ENCODE data around the gene SORD.
"Not testable (repeated sequence)": the region's sequence is repeated elsewhere in the genome, so short reads cannot be mapped to it uniquely, and the experiment has no call there.

Gene SORD

GRCh38 chr15:45100884-45101625, 78.1 kb downstream of the SORD start:
- DNase-seq (ENCODE audit: low read depth), result no peak
- no peak for TF ChIP-seq CTCF (conservative IDR thresholded peaks at IDR 0.05; ENCODE audit: low read depth, low read length)
- H3K4me3 ChIP-seq (ENCODE audit: low read depth, low read length), result no peak overlapping the region

- TF ChIP-seq CTCF (conservative IDR thresholded peaks at IDR 0.05; ENCODE audit: low read depth, low read length), result no peak
- no peak for DNase-seq (ENCODE audit: low read depth)
- H3K4me3 ChIP-seq (ENCODE audit: low read depth, low read length), result no peak overlapping the region
Measured at GRCh38 chr15:45101749-45102148, 78.8 kb downstream of the SORD start.

GRCh38 chr15:45102226-45102625, 79.2 kb downstream of the SORD start:
- no peak overlapping the region for H3K4me3 ChIP-seq (ENCODE audit: low read depth, low read length)
- DNase-seq (ENCODE audit: low read depth), result no peak
- no peak for TF ChIP-seq CTCF (conservative IDR thresholded peaks at IDR 0.05; ENCODE audit: low read depth, low read length)

- not testable (repeated sequence) for H3K4me3 ChIP-seq (ENCODE audit: low read depth, low read length); DNase-seq (ENCODE audit: low read depth)
Measured at GRCh38 chr15:45104170-45104569, 81.2 kb downstream of the SORD start.

GRCh38 chr15:45105586-45105985, 82.6 kb downstream of the SORD start:
- no peak for DNase-seq (ENCODE audit: low read depth)
- no peak overlapping the region for H3K4me3 ChIP-seq (ENCODE audit: low read depth, low read length)
- TF ChIP-seq CTCF (conservative IDR thresholded peaks at IDR 0.05; ENCODE audit: low read depth, low read length), result no peak

GRCh38 chr15:45106002-45106790, 83.2 kb downstream of the SORD start:
- no peak for DNase-seq (ENCODE audit: low read depth)
- no peak overlapping the region for H3K4me3 ChIP-seq (ENCODE audit: low read depth, low read length)
- TF ChIP-seq CTCF (conservative IDR thresholded peaks at IDR 0.05; ENCODE audit: low read depth, low read length), result no peak

GRCh38 chr15:45107941-45108630, 85.1 kb downstream of the SORD start:
- no peak for TF ChIP-seq CTCF (conservative IDR thresholded peaks at IDR 0.05; ENCODE audit: low read depth, low read length)
- no peak overlapping the region for H3K4me3 ChIP-seq (ENCODE audit: low read depth, low read length)
- no peak for DNase-seq (ENCODE audit: low read depth)

All from choroid plexus epithelial cell (primary cell).